ENCODE data around the gene ZC3H8. TPM values are rescaled to one million over a fixed set of nuclear protein-coding genes. Genes with fewer than 3 reads are reported as not detected.

The ZC3H8 gene
- total RNA-seq, 1 donor from 2014 or later, result 15.7 TPM

DNA sequence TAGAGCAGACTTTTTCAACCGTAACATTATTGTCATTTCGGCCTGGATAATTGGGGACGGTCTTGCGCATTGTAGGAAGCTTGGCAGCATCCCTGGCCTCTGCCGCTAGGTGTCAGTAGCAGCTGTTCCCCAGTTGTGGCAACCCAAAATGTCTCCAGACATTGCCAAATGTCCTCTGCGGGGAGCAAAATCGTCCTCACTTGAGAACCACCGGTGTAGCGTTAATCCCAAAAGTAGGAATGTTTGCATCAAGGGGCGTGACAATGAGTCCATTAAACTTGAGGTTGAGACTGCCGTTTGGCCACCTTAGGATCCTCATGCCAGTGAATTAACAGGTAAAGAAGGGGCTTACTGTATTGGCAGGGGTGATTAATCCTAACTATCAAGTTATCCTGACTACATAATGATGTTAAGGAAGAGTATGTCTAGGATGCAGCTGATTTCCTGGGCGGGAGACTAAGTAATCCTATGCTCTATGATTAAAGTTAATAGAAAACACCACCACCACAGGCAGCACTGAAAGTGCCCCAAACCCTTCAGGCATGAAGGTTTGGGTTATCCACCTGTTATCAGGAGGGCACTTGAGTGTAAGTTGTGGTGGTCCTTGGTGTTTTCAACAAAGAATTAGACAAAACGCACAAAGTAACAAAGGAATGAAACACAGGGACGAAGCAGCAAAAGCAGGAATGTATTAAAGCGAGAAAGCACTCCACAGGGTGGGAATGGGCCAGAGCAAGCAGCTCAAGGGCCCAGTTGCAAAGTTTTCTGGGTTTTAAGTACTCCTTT, 4.9 kb upstream of the ZC3H8 start:
- Histone ChIP-seq H3K4me1 (peaks cover 6% of the 10 kb centered on the region), H3K27ac (no peak overlapping the region), H3K9me3 (no peaks in the 10 kb centered on the region), H3K36me3 (no peaks in the 10 kb centered on the region), H3K27me3 (no peaks in the 10 kb centered on the region), H3K4me3 (no peak overlapping the region)
- TF ChIP-seq POLR2A (IDR thresholded peaks at IDR 0.05) (no peak), POLR2AphosphoS5 (IDR thresholded peaks at IDR 0.05; ENCODE audit: insufficient read depth in 1 of 2, low read depth in 1 of 2) (peak in 1 of 2 donors; percentile 37)
- TF ChIP-seq, protein P1, sequence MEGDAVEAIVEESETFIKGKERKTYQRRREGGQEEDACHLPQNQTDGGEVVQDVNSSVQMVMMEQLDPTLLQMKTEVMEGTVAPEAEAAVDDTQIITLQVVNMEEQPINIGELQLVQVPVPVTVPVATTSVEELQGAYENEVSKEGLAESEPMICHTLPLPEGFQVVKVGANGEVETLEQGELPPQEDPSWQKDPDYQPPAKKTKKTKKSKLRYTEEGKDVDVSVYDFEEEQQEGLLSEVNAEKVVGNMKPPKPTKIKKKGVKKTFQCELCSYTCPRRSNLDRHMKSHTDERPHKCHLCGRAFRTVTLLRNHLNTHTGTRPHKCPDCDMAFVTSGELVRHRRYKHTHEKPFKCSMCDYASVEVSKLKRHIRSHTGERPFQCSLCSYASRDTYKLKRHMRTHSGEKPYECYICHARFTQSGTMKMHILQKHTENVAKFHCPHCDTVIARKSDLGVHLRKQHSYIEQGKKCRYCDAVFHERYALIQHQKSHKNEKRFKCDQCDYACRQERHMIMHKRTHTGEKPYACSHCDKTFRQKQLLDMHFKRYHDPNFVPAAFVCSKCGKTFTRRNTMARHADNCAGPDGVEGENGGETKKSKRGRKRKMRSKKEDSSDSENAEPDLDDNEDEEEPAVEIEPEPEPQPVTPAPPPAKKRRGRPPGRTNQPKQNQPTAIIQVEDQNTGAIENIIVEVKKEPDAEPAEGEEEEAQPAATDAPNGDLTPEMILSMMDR (IDR thresholded peaks at IDR 0.05), result peak; percentile 71 to 86 (median 85)
- intact Hi-C loops (cut with DNase I), result loop anchor here (10.0 kb wide), 2 partner anchors 135 to 175 kb away; partner anchors contain the start of gene RGPD8
- DNase-seq (ENCODE audit: extremely low spot score in 2 of 2), result no peak

DNA sequence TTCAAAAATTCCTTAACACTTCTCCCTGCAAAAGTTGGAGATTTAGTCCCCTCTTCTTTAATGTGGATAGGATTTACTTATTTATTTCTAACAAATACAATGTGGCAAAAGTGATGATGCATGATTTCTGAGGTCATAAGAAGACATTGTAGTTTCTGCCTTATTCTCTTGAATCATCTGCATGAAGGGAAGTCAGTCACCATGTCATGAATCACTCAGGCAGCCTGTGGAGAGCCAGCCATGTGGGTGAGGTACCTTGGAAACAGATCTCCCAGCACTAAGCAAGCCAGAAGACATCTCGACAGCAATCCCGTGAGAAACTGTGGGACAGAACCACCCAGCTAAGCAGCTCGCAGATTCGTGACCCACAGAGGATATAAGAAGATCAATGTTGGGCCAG, 2.7 kb upstream of the ZC3H8 start:
- Histone ChIP-seq H3K4me3 (no peak overlapping the region), H3K36me3 (no peaks in the 10 kb centered on the region), H3K27me3 (no peaks in the 10 kb centered on the region), H3K9me3 (no peaks in the 10 kb centered on the region), H3K4me1 (peaks cover 18% of the 10 kb centered on the region), H3K27ac (no peak overlapping the region)
- no peak for TF ChIP-seq POLR2AphosphoS5 (IDR thresholded peaks at IDR 0.05; ENCODE audit: insufficient read depth in 1 of 2, low read depth in 1 of 2)
- TF ChIP-seq, protein P1 (IDR thresholded peaks at IDR 0.05), result no peak
- no peak for TF ChIP-seq POLR2A (IDR thresholded peaks at IDR 0.05)
- intact Hi-C loops (cut with DNase I), result loop anchor here (10.0 kb wide), 2 partner anchors 133 to 177 kb away; partner anchors contain the start of gene RGPD8
- DNase-seq (ENCODE audit: extremely low spot score in 2 of 2), result no peak

DNA sequence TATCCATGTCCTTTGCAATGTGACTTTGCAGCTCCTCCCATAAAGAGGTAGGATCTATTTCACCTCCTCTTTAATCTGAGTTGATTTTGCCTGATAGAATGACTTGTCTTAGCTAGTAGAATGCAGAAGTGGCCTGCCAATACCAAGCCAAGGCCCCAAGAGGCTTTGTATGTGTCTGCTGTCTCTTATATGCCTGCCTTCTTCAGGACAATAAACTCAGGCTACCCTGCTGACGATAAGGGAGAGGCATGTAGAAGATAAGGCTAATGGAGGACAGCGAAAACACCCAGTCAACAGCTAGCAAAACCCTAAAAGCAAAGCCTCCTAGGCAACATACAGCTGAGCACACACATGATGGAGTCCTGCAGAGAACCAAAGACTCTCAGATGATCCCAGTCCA, 1.8 kb upstream of the ZC3H8 start:
- Histone ChIP-seq H3K4me1 (peaks cover 18% of the 10 kb centered on the region), H3K9me3 (no peaks in the 10 kb centered on the region), H3K27ac (no peak overlapping the region), H3K4me3 (no peak overlapping the region), H3K36me3 (no peaks in the 10 kb centered on the region), H3K27me3 (no peaks in the 10 kb centered on the region)
- DNase-seq (ENCODE audit: extremely low spot score in 2 of 2), result no peak
- TF ChIP-seq, protein P1 (IDR thresholded peaks at IDR 0.05), result no peak
- TF ChIP-seq POLR2A (IDR thresholded peaks at IDR 0.05) (no peak), POLR2AphosphoS5 (IDR thresholded peaks at IDR 0.05; ENCODE audit: insufficient read depth in 1 of 2, low read depth in 1 of 2) (no peak)
- intact Hi-C loops (cut with DNase I), result loop anchor here (10.0 kb wide), 2 partner anchors 132 to 178 kb away; partner anchors contain the start of gene RGPD8

DNA sequence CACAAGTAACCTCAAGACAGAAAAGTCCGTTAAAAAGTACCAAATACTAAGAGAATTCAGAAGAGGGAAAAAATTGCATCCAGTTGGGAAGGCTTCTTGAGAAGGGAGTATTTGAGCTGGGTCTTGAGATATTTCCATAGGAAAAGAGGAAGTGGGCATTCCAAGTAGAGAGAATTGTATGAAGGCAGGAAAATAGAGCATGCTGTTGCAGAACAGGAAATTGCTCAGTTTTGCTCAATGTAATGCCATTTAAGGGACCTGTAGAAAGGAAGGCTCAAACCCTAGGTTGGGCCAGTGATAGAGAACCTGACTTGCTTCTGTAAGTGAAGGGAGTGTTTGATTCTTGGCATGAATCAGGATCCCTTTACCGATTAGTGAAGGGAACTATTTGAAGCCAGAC, 1.0 kb upstream of the ZC3H8 start:
- no peak overlapping the region for H3K4me3 ChIP-seq
- intact Hi-C loops (cut with DNase I), result loop anchor here (10.0 kb wide), 2 partner anchors 131 to 179 kb away; partner anchors contain the start of gene RGPD8
- peaks cover 18% of the 10 kb centered on the region for H3K4me1 ChIP-seq
- no peaks in the 10 kb centered on the region for H3K9me3 ChIP-seq
- H3K36me3 ChIP-seq, result no peaks in the 10 kb centered on the region
- TF ChIP-seq POLR2AphosphoS5 (IDR thresholded peaks at IDR 0.05; ENCODE audit: insufficient read depth in 1 of 2, low read depth in 1 of 2) (no peak), POLR2A (IDR thresholded peaks at IDR 0.05) (no peak)
- TF ChIP-seq, protein P1 (IDR thresholded peaks at IDR 0.05), result no peak
- no peak for DNase-seq (ENCODE audit: extremely low spot score in 2 of 2)
- no peaks in the 10 kb centered on the region for H3K27me3 ChIP-seq
- H3K27ac ChIP-seq, result no peak overlapping the region
